Globus pallidus (tissue), 1 donor: Measurements from ENCODE around the gene HAO2.

Experiments
- DNase-seq: peaks from one replicate; pipeline ENCODE4 v3.0.0-alpha.2; 2015; ENCODE audit warnings: low spot score

The HAO2 gene

DNA sequence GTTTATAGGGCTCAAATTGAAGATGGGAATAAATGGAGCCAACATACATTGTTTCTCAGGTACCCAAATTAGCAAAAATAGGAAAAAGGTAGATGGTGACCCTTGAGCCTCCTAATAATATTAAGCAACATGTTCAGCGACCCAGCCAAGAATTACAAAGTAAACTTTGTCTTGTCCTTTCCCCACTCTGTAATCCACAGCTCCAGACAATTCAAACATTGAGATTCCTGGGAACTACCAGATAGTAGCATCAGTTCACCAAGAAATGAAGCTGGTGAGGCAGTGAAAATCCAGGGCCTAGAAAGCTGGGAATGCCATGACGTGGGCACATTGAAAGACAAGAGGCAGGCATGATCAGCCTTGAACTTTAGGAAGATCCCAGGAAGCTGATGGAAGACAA is 11.7 kb downstream of the HAO2 start:
- DNase-seq = no peak

DNA sequence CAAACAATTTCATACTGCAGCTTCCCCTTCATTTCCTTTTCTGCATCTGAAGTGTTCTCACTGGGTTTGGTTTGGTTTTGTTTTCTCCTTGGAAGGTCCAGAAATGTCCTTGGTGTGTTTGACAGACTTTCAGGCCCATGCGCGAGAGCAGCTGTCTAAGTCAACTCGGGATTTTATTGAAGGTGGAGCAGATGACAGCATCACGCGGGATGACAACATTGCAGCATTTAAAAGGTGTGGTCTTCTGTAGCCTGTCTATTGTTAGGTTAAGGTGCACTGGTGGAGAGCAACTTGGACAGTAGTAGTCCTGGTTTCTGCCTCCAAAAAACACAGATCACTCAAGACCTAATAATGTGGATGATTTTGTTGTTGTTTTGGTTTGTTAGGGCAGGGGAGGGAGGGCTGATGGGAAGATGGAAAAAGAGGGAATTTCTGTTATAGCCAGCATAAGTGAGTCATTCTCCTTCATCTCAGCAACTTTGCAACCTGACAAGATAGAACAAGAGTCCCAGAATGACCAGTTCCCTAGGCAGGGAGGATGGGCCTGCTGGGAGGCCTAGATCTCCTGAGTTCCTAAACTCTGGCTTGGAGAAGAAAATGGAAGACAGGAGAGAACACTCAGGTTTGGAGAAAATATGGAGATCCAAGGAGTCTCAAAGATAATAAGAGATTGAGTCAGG is 12.5 kb downstream of the HAO2 start:
- DNase-seq = no peak

DNA sequence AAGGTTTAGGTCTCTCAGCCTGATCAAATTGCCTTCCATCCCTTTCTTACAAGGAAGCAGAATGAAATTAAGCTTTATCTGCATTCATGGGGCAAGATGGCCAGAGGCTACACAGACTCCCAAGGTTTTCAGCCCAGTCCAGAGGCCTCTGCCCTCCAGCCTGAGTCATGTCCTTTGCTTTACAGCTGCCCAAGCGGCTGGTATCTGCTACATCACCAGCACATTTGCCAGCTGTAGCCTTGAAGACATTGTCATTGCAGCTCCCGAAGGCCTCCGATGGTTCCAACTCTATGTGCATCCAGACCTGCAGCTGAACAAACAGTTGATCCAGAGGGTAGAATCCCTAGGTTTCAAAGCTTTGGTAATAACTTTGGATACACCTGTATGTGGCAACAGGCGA is 16.0 kb downstream of the HAO2 start:
- DNase-seq = no peak

DNA sequence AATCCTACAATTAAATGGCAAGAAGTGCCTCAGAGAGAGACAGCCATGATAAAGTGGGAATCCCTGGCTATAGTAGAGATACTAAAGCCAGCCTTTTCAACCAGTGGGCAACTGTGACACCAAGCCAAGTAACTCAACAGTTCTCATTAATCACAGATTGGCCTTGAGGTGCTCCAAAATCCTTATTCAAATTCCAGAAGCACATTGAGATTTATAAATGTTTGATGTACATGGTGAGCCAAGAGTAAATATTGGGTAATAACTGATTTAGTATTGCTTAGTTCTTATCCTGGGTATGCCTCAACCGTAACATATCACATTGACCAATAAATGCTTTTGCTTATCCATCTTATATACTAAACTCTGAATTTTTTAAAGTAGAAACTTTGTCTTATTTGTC is 17.1 kb downstream of the HAO2 start:
- DNase-seq = no peak

DNA sequence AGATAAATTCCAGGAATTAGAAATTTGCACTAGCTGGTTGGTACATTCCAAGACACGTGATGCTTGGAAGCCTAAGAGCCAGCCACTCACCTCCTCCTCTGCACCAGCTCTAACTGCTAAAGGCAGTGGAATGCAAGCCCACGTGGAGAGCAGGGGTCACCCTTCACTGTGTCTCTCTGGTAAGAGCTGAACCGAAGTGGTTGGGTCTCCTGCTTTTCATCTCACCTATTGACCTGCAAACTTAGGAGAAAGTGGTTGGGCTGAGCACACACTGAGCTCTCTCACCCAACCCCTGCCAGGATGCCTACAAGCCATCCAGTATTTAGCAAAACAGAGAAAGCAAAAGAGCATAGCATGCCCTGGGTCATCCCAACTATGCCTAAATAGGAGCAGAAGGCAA is 19.3 kb downstream of the HAO2 start:
- no peak for DNase-seq

DNA sequence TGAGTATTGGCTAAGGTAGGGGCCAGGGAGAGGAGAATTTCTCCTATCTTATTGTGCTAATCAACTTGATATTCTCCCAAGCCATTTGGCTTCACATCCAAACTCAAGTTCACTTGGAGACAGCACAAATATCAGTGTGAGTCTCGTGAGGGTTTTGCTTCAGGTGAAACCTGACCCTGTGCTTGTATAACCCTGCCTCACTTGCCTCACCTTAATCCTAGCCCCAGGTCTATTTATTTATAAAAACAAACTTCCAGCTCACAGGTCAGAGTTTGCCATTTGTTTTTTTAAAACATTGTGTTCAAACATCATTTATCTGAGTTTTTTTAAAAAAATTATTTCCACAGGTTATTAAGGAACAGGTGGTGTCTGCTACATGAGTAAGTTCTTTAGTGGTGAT is 19.9 kb downstream of the HAO2 start:
- DNase-seq = no peak

DNA sequence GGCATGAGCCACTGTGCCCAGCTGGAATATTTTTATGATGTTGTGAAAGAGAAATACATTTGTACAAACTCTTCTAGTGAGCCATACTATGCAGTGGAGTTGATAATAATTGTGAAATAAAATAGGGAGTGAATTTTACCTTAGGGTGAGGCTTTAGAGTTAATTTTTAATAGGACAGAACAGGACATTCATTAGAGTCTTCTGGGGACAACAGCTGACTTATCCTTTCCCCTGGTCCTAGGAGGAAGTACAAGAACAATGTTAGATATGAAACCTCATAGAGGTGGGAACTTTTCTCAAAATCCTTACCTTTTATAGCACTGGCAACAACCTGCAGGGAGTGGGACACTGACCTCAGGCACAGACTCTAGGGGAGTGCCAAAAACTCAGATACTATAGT is 21.9 kb downstream of the HAO2 start:
- no peak for DNase-seq

DNA sequence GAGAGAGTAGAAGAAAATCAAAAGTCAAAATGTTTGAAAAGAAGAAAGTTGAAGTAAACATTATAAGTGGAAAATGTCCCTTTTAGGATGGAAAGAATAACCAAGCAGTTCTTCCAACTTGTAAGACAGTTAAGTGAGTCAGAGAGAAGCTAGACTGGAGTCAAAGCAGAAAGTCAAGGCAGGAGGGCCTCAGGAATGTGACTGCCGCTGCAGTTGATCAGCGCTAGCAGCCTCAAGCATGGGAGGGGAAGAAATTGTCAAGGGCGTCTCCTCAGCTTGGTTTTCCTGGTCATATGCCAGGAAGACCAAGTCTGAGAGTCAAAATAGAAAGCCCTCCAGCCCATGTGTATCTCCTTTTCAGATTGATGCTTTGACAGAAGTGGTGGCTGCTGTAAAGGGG is 23.2 kb downstream of the HAO2 start:
- no peak for DNase-seq

DNA sequence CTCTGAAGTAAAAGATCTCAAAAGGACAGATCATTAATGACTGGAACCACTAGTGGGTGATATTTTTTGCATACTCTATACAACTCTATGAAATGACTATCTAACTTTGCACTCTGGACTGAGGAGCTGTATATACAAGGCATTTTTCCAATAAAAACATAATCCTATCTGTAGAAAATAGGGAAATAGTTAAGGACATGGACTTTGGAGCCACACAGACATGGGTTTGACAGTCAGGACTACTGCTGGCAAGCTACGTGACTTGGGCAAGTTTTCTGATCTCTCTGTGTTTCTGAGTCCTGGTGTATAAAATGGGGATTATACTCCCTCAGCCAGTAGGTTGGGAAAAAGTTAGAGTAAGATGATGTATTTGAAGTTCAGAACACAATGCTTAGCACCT is 25.5 kb downstream of the HAO2 start:
- no peak for DNase-seq

DNA sequence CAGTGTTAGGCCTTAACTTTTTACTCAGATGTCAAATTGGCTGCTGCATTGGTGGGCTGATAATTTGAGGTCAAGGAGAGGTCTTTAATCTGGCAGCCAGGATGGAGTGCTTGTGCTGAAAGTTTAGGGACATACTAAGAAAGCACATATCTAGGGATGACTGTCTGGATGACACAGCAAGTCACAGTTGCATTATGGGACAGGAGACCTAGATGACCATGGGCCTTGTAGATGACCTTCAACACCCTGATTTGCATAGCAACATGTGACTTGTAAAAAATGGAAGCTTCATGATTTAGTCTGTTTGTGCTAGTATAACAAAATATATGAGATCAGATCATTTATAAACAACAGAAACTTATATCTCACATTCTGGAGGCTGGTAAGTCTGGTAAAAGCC is 28.4 kb downstream of the HAO2 start:
- no peak for DNase-seq

DNA sequence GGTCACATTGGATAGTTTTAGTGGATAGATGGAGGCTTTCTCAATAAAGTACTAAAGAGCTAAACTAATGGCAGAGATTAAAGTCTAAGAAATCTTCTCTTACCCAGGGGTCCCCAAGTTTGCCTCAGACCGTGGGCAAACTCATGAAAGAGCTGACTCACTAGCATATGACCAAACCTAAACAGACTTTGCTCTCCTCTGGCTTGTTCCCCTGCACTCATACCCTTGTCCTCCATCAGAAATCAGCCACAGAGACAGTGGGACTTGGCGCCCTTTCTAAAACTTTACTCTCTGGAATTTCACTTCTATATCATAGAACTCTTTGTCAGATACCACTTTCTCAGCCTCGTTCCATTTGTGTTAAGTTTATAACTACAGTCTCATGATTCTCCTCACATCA is 29.4 kb downstream of the HAO2 start:
- no peak for DNase-seq

DNA sequence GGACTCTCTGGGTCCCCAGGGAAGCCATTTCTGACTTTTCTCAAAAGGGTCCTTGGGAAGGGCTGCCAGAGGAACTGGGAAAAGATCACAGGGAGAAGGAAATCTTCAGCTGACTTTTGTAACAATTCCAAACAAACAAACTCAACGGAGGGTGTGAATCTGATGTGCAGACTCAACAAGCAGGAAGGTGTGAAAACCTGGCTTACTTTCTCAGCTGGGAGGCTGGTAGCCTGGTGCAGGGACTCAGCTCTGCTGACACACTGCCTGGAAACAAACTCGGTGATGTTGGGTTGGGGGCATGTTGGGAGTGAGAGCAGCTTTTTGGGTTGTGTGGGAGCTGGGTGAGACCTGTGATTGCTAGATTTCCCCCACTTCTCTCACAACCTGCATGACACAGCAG is 36.2 kb downstream of the HAO2 start:
- DNase-seq = no peak

DNA sequence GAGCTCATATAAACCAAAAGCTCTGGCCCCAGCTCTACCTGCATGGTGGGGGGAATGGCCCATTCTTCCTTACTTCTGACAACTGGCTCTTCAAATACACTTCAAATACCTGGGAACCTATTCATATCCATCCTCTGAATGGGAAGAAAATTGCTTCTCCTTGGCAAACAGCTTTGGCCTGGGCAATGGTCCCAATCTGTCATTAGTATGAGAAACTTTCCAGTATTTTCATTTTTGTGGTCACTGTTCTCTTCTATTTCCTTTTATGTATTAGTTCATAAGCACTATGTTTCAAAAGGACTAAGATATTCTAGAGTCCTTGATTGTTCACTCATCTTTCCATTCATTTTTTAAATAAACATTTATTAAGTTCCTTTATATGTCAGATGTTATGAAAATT is 41.1 kb downstream of the HAO2 start:
- no peak for DNase-seq

DNA sequence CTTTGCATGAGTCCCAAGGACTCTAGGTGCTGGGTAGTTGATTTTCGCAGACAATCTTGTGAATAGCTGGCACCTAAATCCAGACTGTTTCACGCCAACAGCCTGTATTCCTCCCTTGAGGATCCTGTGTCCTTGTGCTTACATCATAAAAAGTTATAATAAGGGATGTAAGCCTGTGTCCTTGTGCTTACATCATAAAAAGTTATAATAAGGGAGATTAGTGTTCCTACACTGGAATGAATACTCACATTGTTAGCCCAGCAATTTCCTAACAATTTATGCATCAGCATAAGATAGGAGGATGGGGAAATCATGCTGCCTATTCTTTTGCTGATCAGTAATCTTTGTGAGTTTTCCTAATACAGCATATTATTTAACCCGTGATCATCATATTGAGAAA is 42.4 kb downstream of the HAO2 start:
- no peak for DNase-seq

DNA sequence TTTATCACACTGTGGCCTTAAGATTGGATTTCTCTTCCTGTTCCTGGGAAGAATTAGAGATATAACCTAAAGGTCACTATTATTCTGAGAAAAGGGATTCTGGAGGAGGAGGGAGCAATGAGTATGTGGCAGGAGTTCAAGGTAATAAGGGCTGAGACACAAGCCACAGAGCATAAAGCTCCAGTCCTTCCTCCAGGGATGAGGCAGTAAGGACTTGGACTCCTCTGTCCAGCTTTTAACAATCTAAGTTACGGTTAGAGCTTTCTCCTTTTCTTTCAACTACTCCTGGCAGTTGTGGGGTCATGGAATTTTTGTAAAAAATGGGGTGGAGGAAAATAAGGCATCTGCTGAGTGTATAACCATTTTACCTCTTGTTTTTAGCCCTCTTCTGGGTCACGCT is 46.4 kb downstream of the HAO2 start, which contains the start of gene HSD3B2:
HSD3B2 (plus strand) TSS at position 201 of the 400 bp plus-strand sequence. CDS start 270 bp downstream, outside the sequence.
- no peak for DNase-seq

DNA sequence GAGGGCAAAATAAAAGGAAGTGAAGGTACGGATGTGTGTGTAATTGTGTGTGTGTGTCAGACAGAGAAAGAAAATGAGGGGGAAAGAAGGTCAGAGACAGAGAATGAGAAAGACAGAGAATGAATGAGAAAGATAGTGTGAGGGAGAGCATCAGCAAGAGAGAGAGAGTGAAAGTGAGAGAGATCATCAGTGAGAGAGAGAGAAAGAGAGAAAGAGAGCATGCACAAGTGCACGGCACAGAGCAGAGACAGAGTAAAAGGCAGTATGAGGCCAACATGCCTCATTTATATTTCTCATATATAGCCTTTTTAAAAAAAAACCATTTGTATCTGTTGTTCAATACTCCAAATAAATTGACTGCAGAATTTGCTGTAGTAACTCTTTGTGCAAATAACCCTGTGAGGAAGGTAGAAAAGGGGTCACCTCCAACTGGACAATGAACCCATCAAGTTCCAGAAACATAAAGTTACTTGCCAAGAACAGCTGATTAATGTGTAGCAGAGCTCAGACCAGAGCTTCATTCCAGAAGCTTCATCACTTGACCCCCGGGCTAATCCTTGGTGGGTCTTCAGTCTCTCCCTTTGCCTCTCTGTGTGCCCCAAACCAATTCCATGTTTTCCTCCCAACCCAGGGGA is 47.5 kb downstream of the HAO2 start:
- DNase-seq = no peak

DNA sequence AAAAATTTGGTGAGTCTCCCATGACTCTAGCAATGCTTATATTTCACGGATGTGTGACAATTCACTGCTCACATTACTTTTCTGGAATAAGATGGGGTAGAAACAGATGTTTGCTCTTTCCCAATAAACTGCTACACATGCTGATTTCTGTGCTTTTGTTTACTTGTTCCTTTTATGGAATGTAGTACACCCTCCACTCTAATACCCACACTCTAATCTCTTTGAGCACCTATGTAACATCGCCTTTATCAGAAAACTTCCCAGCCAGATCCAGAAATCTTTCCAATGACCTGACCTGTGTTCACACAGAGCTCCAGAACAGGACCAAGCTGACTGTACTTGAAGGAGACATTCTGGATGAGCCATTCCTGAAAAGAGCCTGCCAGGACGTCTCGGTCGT is 50.5 kb downstream of the HAO2 start:
- DNase-seq = no peak

DNA sequence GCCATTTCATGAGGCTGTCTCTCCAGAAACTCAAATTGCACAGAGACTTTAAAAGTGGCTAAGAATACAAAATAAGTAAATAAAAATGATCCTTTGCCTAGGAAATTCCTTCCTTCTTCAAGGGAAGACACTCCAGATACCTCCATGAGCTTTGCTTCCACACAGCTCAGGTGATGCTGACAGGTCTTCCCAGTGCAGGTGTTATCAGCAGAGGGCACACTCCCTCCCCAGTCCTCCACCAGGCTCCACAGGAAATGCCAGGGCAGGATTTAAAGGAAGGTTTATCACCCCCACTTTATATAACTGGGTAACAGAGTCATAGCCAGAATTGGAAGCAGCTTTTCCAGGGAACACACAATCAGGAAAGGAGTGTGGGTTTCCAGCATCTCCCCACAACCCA is 52.1 kb downstream of the HAO2 start:
- no peak for DNase-seq

DNA sequence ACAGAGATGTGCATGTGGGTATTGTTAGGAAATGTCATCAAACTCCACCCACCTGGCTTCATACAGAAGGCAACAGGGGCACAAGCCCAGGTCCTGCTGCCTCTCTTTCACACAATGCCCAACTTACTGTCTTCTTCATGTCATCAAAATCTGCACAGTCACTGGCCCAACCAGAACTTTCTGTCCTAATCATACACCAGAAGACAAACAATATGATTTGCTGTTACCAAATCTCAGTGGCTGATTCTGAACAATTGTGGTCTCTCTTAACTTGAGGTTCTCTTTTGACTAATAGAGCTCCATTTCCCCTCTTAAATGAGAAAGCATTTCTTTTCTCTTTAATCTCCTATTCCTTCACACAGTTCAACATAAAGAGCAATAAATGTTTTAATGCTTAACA is 54.0 kb downstream of the HAO2 start:
- no peak for DNase-seq

DNA sequence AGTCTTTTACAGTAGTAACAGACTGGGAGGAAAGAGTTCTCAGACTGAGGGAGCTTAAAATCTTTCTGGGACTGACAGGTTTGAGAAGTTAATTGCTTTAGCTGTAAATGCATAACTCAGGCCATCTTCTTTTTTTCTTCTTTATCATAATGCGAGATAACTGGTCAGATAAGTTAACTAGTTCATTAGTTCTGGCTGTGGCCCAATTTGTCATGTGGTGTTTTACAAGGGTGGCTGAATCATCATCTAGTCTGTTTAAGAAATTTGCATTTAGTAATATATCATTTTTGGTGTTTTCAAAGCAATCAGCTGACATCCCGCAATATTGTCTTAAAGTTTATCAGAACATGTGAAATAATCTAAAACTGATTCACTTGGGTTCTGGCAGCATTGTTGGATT is 60.4 kb downstream of the HAO2 start:
- no peak for DNase-seq

DNA sequence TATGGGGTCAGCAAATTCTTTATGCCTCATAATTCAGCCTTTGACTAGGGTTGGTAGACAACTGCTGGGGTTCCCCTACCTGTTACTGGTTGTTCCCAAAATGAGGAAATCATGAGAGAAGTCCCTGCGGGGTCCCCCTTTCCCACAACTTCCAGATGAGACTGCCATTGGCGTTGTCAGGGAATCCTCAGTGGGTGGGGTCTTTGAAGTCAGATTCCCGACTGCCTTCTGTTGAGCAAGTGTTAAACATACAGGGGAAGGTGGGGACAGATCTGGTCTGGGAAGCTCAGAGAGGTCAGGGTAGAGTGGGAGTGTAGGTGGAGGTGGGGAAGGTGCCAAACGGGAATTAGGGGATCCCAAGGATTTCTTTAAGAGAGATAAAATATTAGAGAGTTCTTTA is 61.1 kb downstream of the HAO2 start:
- no peak for DNase-seq

DNA sequence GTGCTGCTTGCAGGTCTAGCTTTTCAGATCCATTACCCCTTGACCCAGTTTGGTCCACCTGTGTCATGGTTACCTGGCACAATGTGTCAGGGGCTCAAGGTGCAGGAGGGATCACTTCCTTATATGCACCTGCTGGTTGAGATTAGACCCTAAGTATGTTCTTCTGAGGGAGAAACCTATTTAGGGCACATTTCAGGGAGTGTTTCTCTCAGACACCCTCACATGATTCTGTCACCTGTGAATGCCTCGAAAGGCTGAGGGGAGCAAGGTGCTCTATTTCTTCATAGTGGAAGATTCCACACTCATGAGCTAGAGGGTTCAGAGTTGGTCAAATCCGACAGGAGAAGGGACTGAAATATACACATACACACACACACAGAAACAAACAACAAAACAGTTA is 61.9 kb downstream of the HAO2 start:
- no peak for DNase-seq

DNA sequence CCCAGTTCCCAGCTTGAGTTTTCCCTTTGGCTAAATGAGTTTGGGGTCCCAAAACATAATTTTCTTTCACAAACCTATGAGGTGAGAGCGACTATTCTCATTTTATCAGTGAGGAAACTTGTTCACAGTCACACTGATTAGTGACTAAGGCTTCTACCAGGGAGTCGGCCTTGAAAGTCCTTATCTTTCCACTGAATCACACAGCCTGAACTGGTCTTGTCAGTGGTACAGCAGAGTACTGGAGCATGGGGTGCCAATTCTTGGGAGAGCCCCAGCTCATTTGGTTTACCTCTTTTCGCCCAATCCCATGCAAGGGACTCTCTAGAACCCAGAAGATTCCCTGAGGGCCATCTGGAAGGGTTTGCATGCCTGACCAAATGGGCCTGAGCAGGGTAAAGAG is 63.3 kb downstream of the HAO2 start:
- DNase-seq = no peak

DNA sequence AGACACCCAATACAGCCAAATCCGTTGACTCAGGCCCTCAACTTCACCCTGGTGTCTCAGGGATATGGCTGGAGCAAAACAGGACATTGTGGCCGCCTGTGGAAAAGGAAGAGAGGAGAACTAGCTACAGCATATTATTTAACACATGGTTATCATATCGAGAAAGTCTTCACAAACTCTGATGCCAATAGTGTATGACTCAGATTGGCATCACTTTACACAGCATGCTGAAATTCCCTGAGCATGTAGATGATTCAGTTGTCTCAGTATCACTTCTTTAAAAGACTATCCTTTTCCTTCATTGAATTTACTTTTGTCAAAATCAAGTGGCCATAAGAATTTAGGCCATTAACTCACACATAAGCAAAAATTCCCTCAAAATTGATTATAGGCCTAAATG is 66.5 kb downstream of the HAO2 start:
- no peak for DNase-seq
